Stomach (tissue), 9 donors: ENCODE results near the gene IFNA6. TPM values are rescaled to one million over a fixed set of nuclear protein-coding genes. Genes with fewer than 3 reads are reported as not detected.

ENCODE experiments used
- DNase-seq, 2 donors: peaks; one replicate each; pipeline versions ENCODE4 v3.0.0 to v3.0.0-alpha.2; 2013 to 2019
- H3K27ac ChIP-seq, 5 donors: fragments of 200-600 bp in 4 of 5; sonication (generic) in 4 of 5; one replicate each; pipeline ENCODE4 v1.5.1; 2013 to 2019; ENCODE audit warnings: mild to moderate bottlenecking in 1 of 5, moderate library complexity in 1 of 5
- H3K27me3 ChIP-seq, 3 donors: fragments of 200-600 bp; sonication (generic); one replicate each; pipeline ENCODE4 v1.5.1; 2017 to 2019; ENCODE audit warnings: mixed run types in 1 of 3
- H3K36me3 ChIP-seq, 4 donors: fragments of 200-600 bp; sonication (generic); 1 replicate in 3 of 4; 2 replicates in 1 of 4; pipeline ENCODE4 v1.5.1; 2016 to 2019
- H3K4me1 ChIP-seq, 4 donors: fragments of 200-600 bp; sonication (generic); one replicate each; pipeline ENCODE4 v1.5.1; 2016 to 2019
- H3K4me3 ChIP-seq, 4 donors: fragments of 200-600 bp; sonication (generic) in 3 of 4; one replicate each; pipeline ENCODE4 v1.5.1; 2016 to 2019; ENCODE audit warnings: mild to moderate bottlenecking in 1 of 4
- H3K9me3 ChIP-seq, 4 donors: fragments of 200-600 bp; sonication (generic); one replicate each; pipeline ENCODE4 v1.5.1; 2016 to 2019
- CTCF ChIP-seq, 7 experiments: fragments of 450-650 bp in 4 of 7; fragments of 200-600 bp in 3 of 7; sonication (generic) in 3 of 7; IDR thresholded peaks; one replicate each; pipeline ENCODE4 v1.5.1; 2016 to 2019; ENCODE audit warnings: antibody characterized with exemption in 7 of 7, control low read depth in 2 of 7, mild to moderate bottlenecking in 1 of 7
- EP300 ChIP-seq: sonication (generic); formaldehyde crosslinking; IDR thresholded peaks from one replicate; pipeline ENCODE4 v1.6.1; 2017; ENCODE audit warnings: antibody characterized with exemption
- POLR2A ChIP-seq, 4 donors: fragments of 450-650 bp; IDR thresholded peaks; one replicate each; pipeline ENCODE4 v1.6.1; 2016; ENCODE audit warnings: antibody characterized with exemption in 4 of 4, control low read depth in 2 of 4, mild to moderate bottlenecking in 1 of 4, moderate library complexity in 1 of 4
- POLR2AphosphoS5 ChIP-seq, 3 donors: sonication (generic); formaldehyde crosslinking; IDR thresholded peaks; one replicate each; pipeline ENCODE4 v1.6.1; 2016; ENCODE audit warnings: antibody characterized with exemption in 3 of 3
- WGBS, 5 donors: extraction: QIAGEN DNeasy Blood & Tissue Kit in 3 of 5; methylation state at CpG; one replicate each; pipeline versions ENCODE4 v1.1.5 to v1.1.7; 2013 to 2018; 5-methylcytosine and 5-hydroxymethylcytosine counted together
- intact Hi-C: fragments of 100-400 bp; cut with DNase I; formaldehyde crosslinking; loops from one replicate; pipeline ENCODE4 v1.15.1; 2023; ENCODE audit warnings: low total_unique reads
- polyA plus RNA-seq, 3 donors: library from polyadenylated mRNA; stranded (reverse); fragments of 200-250 nt; gene quantifications; one replicate each; pipeline ENCODE4 v1.2.3, GENCODE V29; 2013
- total RNA-seq, 5 donors: library from RNA; depleted of rRNA; stranded (reverse); fragments of >200 nt; gene quantifications; one replicate each; pipeline versions ENCODE4 v1.1.0 to v1.2.3, GENCODE V29; 2014 to 2016
- donor health status: healthy with polysubstance abuse.
- donor health status: Bipolar disorder and iron deficiency.
- donor health status: healthy.

Gene IFNA6
- total and polyA plus RNA-seq, 8 donors = not detected

- no peak overlapping the region for H3K27ac ChIP-seq
- intact Hi-C loops = loop anchor here (10.0 kb wide), 1 partner anchor 72 kb away; no protein-coding TSS in a partner anchor
- WGBS, 5 donors = 87 to 94% (median 91%) methylated on average over 5 of the region's 5 CpGs
Measured at GRCh38 chr9:21322911-21323461, 27.7 kb downstream of the IFNA6 start.

GRCh38 chr9:21320465-21320864 lies 30.2 kb downstream of the IFNA6 start:
- WGBS, 5 donors = 56 to 70% (median 61%) methylated on average over 2 of the region's 2 CpGs
- Histone ChIP-seq H3K9me3 (no peaks in the 10 kb centered on the region), H3K27me3 (no peaks in the 10 kb centered on the region), H3K4me3 (no peak overlapping the region), H3K27ac (no peak overlapping the region), H3K4me1 (peaks cover 0 to 17% (median 6%) of the 10 kb centered on the region in 4 donors), H3K36me3 (peaks cover 0 to 37% (median 31%) of the 10 kb centered on the region in 4 donors)
- no peak for TF ChIP-seq CTCF (IDR thresholded peaks at IDR 0.05)
- TF ChIP-seq POLR2A (IDR thresholded peaks at IDR 0.05) = no peak
- TF ChIP-seq POLR2AphosphoS5 (IDR thresholded peaks at IDR 0.05) = no peak
- TF ChIP-seq EP300 = no peak
- intact Hi-C loops = loop anchor here (10.0 kb wide), 1 partner anchor 74 kb away; no protein-coding TSS in a partner anchor
- DNase-seq = no peak

More at GRCh38 chr9:21322911-21323461, 27.7 kb downstream of the IFNA6 start:
- Histone ChIP-seq H3K4me1 (peaks cover 0 to 33% (median 14%) of the 10 kb centered on the region in 4 donors), H3K36me3 (peaks cover 0 to 37% (median 31%) of the 10 kb centered on the region in 4 donors), H3K4me3 (no peak overlapping the region), H3K27me3 (no peaks in the 10 kb centered on the region), H3K9me3 (no peaks in the 10 kb centered on the region)
- DNase-seq = no peak
- TF ChIP-seq EP300 = no peak
- TF ChIP-seq POLR2A (IDR thresholded peaks at IDR 0.05) = no peak
- TF ChIP-seq POLR2AphosphoS5 (IDR thresholded peaks at IDR 0.05) = no peak
- no peak for TF ChIP-seq CTCF (IDR thresholded peaks at IDR 0.05)

GRCh38 chr9:21317956-21318923 lies 32.4 kb downstream of the IFNA6 start:
- H3K27ac ChIP-seq = no peak overlapping the region
- H3K27me3 ChIP-seq = no peaks in the 10 kb centered on the region
- intact Hi-C loops = loop anchor here (10.0 kb wide), 1 partner anchor 477 kb away; no protein-coding TSS in a partner anchor
- 16 to 19% (median 19%) methylated on average over 7 of the region's 7 CpGs for WGBS, 5 donors
- DNase-seq = peak; percentile 45 to 74
- no peaks in the 10 kb centered on the region for H3K9me3 ChIP-seq
- H3K4me1 ChIP-seq = peaks cover 0 to 15% (median 5%) of the 10 kb centered on the region in 4 donors
- no peak for TF ChIP-seq POLR2A (IDR thresholded peaks at IDR 0.05)
- TF ChIP-seq CTCF (IDR thresholded peaks at IDR 0.05) = peak in 5 of 7 experiments; percentile 6 to 66 (median 52)
- TF ChIP-seq EP300 = no peak
- H3K36me3 ChIP-seq = peaks cover 0 to 23% (median 18%) of the 10 kb centered on the region in 4 donors
- no peak overlapping the region for H3K4me3 ChIP-seq

- H3K4me3 ChIP-seq = no peak overlapping the region
- no peaks in the 10 kb centered on the region for H3K27me3 ChIP-seq
- no peaks in the 10 kb centered on the region for H3K9me3 ChIP-seq
- H3K27ac ChIP-seq = no peak overlapping the region
- 8 to 26% (median 14%) methylated on average over 3 of the region's 3 CpGs for whole genome bisulfite sequencing, 5 donors
- H3K36me3 ChIP-seq = peaks cover 0 to 9% (median 6%) of the 10 kb centered on the region in 4 donors
- no peak for TF ChIP-seq EP300
- no peak for TF ChIP-seq POLR2AphosphoS5 (IDR thresholded peaks at IDR 0.05)
- TF ChIP-seq POLR2A (IDR thresholded peaks at IDR 0.05) = no peak
- TF ChIP-seq CTCF (IDR thresholded peaks at IDR 0.05) = no peak
- no peak for DNase-seq
- intact Hi-C loops = loop anchor here (10.0 kb wide), 1 partner anchor 478 kb away; no protein-coding TSS in a partner anchor
- peaks cover 0 to 15% (median 5%) of the 10 kb centered on the region in 4 donors for H3K4me1 ChIP-seq
Measured at GRCh38 chr9:21316860-21317259, 33.8 kb downstream of the IFNA6 start.
